Endothelial cell of umbilical vein (primary cell): ENCODE data around the gene GAD2. TPM values are rescaled to one million over a fixed set of nuclear protein-coding genes. Genes with fewer than 3 reads are reported as not detected.

Experiments used
- BruUV-seq: library from RNA; stranded (reverse); fragments of 400-500 nt; replicated peaks from 2 replicates; lab custom pipeline; 2021; lab: Mats Ljungman, UMichigan
- CTCF ChIA-PET: fragments of 300-600, 350-600 bp; sonication (Branson Sonifier 250); formaldehyde crosslinking; loops from one replicate; lab custom pipeline; 2021; ENCODE audit warnings: antibody characterized with exemption, inconsistent platforms; lab: Charles Lee
- POLR2A ChIA-PET: fragments of 300-600, 350-600 bp; sonication (Branson Sonifier 250); formaldehyde crosslinking; loops from one replicate; lab custom pipeline; 2021; ENCODE audit warnings: antibody characterized with exemption, inconsistent platforms; lab: Charles Lee
- DNase-seq: peaks from one replicate; pipeline ENCODE4 v3.0.0-alpha.2; 2011; ENCODE audit warnings: low read depth, low spot score
- FAIRE-seq: peaks from 2 replicates; lab custom pipeline; 2011; peaks lifted over from hg19 to GRCh38; lab: Jason Lieb, UNC
- H2AFZ ChIP-seq: 2 replicates; pipeline ENCODE4 v1.6.0; 2012; ENCODE audit warnings: low read depth, low read length, control low read depth, inconsistent platforms
- H3K27ac ChIP-seq: 2 replicates; pipeline ENCODE4 v1.5.1; 2011; ENCODE audit warnings: low read depth, mild to moderate bottlenecking, control low read depth, low read length, moderate library complexity; ENCODE audit not compliant: insufficient read depth
- H3K27me3 ChIP-seq, 2 experiments: 2 replicates each; pipeline versions ENCODE4 v1.6.0 to v1.6.1; 2011; ENCODE audit warnings: low read length in 2 of 2, mixed read lengths in 1 of 2; ENCODE audit not compliant: control insufficient read depth in 2 of 2, insufficient read depth in 2 of 2
- H3K36me3 ChIP-seq, 2 experiments: 2 replicates in 1 of 2; 3 replicates in 1 of 2; pipeline ENCODE4 v1.5.1; 2011; ENCODE audit warnings: low read length in 2 of 2, mild to moderate bottlenecking in 1 of 2, moderate library complexity in 1 of 2; ENCODE audit not compliant: control insufficient read depth in 2 of 2, insufficient read depth in 2 of 2; ENCODE audit errors: extremely low read depth in 1 of 2
- H3K4me1 ChIP-seq: 3 replicates; pipeline ENCODE4 v1.5.1; 2011; ENCODE audit warnings: mild to moderate bottlenecking, low read length; ENCODE audit not compliant: control insufficient read depth, insufficient read depth; ENCODE audit errors: extremely low read depth
- H3K4me2 ChIP-seq: 2 replicates; pipeline ENCODE4 v1.6.1; 2011; ENCODE audit warnings: low read length, control low read depth, mixed read lengths; ENCODE audit not compliant: insufficient read depth
- H3K4me3 ChIP-seq, 3 experiments: fragments of 200-600 bp in 1 of 3; sonication (generic), shearing (Covaris generic) in 1 of 3; replicated peaks in 1 of 3; 2 replicates each; pipeline ENCODE4 v1.5.1; 2011 to 2016; ENCODE audit warnings: control low read depth in 3 of 3, low read length in 3 of 3, mild to moderate bottlenecking in 2 of 3, inconsistent platforms in 1 of 3, low read depth in 1 of 3, moderate library complexity in 1 of 3; ENCODE audit not compliant: insufficient read depth in 1 of 3
- H3K79me2 ChIP-seq: 2 replicates; pipeline ENCODE4 v1.6.0; 2012; ENCODE audit warnings: low read length, inconsistent platforms; ENCODE audit not compliant: control insufficient read depth, insufficient read depth
- H3K9ac ChIP-seq: replicated peaks from 2 replicates; pipeline ENCODE3; 2011; ENCODE audit warnings: low read length, control low read depth; ENCODE audit not compliant: insufficient read depth; ENCODE audit errors: extremely low read depth
- H3K9me1 ChIP-seq: replicated peaks from 3 replicates; pipeline ENCODE4 v1.6.0; 2011; ENCODE audit warnings: mild to moderate bottlenecking, low read length; ENCODE audit not compliant: control insufficient read depth, insufficient read depth; ENCODE audit errors: extremely low read depth
- H3K9me3 ChIP-seq: replicated peaks from 2 replicates; pipeline ENCODE4 v1.5.1; 2012; ENCODE audit warnings: low read length, inconsistent platforms; ENCODE audit not compliant: control insufficient read depth, insufficient read depth
- H4K20me1 ChIP-seq: replicated peaks from 2 replicates; pipeline ENCODE3; 2011; ENCODE audit warnings: mild to moderate bottlenecking, low read length; ENCODE audit not compliant: control insufficient read depth, insufficient read depth; ENCODE audit errors: extremely low read depth
- CTCF ChIP-seq, 2 donors: IDR thresholded peaks; 1 replicate in 1 of 2; 2 replicates in 1 of 2; pipeline ENCODE4 v1.5.1; 2011; ENCODE audit warnings: low read length in 2 of 2, mild to moderate bottlenecking in 2 of 2, moderate library complexity in 2 of 2, control low read depth in 1 of 2, inconsistent platforms in 1 of 2, low read depth in 1 of 2; ENCODE audit not compliant: insufficient read depth in 1 of 2; ENCODE audit errors: extremely low read depth in 1 of 2
- EZH2 ChIP-seq: IDR thresholded peaks from 2 replicates; pipeline ENCODE4 v1.6.1; 2012; ENCODE audit warnings: borderline replicate concordance, low read depth, mild to moderate bottlenecking, moderate library complexity, low read length, inconsistent platforms; ENCODE audit not compliant: severe bottlenecking
- FOS ChIP-seq: IDR thresholded peaks from 2 replicates; pipeline ENCODE4 v1.6.1; 2011; ENCODE audit warnings: mild to moderate bottlenecking, low read length, moderate library complexity, borderline replicate concordance; ENCODE audit not compliant: insufficient read depth
- GATA2 ChIP-seq: IDR thresholded peaks from 2 replicates; pipeline ENCODE4 v1.7.0; 2011; ENCODE audit warnings: low read depth, mild to moderate bottlenecking, moderate library complexity, mixed read lengths, low read length; ENCODE audit not compliant: insufficient read length, insufficient read depth
- JUN ChIP-seq: IDR thresholded peaks from 2 replicates; pipeline ENCODE4 v1.6.1; 2011; ENCODE audit warnings: borderline replicate concordance, low read depth; ENCODE audit not compliant: insufficient read length, insufficient read depth
- MAX ChIP-seq: IDR thresholded peaks from 2 replicates; pipeline ENCODE4 v1.6.1; 2011; ENCODE audit not compliant: insufficient read depth, insufficient read length
- MYC ChIP-seq: IDR thresholded peaks from one replicate; pipeline ENCODE4 v1.6.1; 2011; ENCODE audit warnings: mild to moderate bottlenecking, low read depth, low read length
- POLR2A ChIP-seq: IDR thresholded peaks from 2 replicates; pipeline ENCODE4 v1.6.1; 2012; ENCODE audit warnings: low read depth, mild to moderate bottlenecking, control low read depth, low read length
- POLR2AphosphoS5 ChIP-seq: IDR thresholded peaks from 2 replicates; pipeline ENCODE4 v1.6.1; 2012; ENCODE audit warnings: low read depth, mild to moderate bottlenecking, control low read depth, low read length, moderate library complexity; ENCODE audit not compliant: insufficient read depth
- dilution Hi-C: fragments of 300-500 bp; cut with MboI; formaldehyde crosslinking; loops from one replicate; pipeline ENCODE4 v1.15.0; 2019; ENCODE audit warnings: low sequenced_read_pairs; ENCODE audit not compliant: extremely low pct_ligation_motif_present
- intact Hi-C: fragments of 100-400 bp; cut with micrococcal nuclease; formaldehyde crosslinking; loops from one replicate; pipeline ENCODE4 v1.10.0; 2022
- polyA plus RNA-seq, 4 experiments: library from polyadenylated mRNA; depleted of rRNA in 3 of 4; stranded (reverse) in 3 of 4; unstranded in 1 of 4; fragments of >200 nt; gene quantifications; 2 replicates each; pipeline versions ENCODE4 v1.2.1 to v1.2.3, GENCODE V29; 2011 to 2012; ENCODE audit warnings: missing spikeins in 1 of 4
- total RNA-seq: library from RNA; stranded (reverse); gene quantifications from 2 replicates; pipeline ENCODE4 v1.2.3, GENCODE V29; 2021

The GAD2 gene
- total and polyA plus RNA-seq, 2 donors (not counting 3 experiments of a cell fraction or from before 2014, with no cell fraction given) = not detected

GRCh38 chr10:26213157-26213800 lies 3.3 kb upstream of the GAD2 start:
- no peaks in the 10 kb centered on the region for H3K36me3 ChIP-seq
- CTCF ChIA-PET = no interaction called here
- no peak for DNase-seq
- FAIRE-seq = no peak
- no peaks in the 10 kb centered on the region for H4K20me1 ChIP-seq
- dilution Hi-C loops (no loop called here), intact Hi-C loops (no loop called here)
- H3K9me1 ChIP-seq = no peaks in the 10 kb centered on the region
- H3K9me3 ChIP-seq = no peaks in the 10 kb centered on the region
- TF ChIP-seq CTCF (IDR thresholded peaks at IDR 0.05; ENCODE audit: extremely low read depth in 1 of 2, insufficient read depth in 1 of 2, low read depth in 1 of 2, low read length in 2 of 2) (no peak), JUN (no peak), POLR2A (no peak), GATA2 (no peak)
- no peak overlapping the region for H3K4me3 ChIP-seq
- H3K4me2 ChIP-seq = no peak overlapping the region
- no peak overlapping the region for H2AFZ ChIP-seq
- H3K79me2 ChIP-seq = no peaks in the 10 kb centered on the region
- POLR2A ChIA-PET = no interaction called here
- no peak overlapping the region for H3K27ac ChIP-seq
- no TSS peak for BruUV-seq
- H3K4me1 ChIP-seq = no peaks in the 10 kb centered on the region
- peaks cover 25 to 42% of the 10 kb centered on the region in 2 experiments for H3K27me3 ChIP-seq
- no peak overlapping the region for H3K9ac ChIP-seq

- TF ChIP-seq MAX (no peak), MYC (no peak), JUN (no peak), EZH2 (no peak), FOS (no peak), CTCF (IDR thresholded peaks at IDR 0.05; ENCODE audit: extremely low read depth in 1 of 2, insufficient read depth in 1 of 2, low read depth in 1 of 2, low read length in 2 of 2) (no peak), POLR2AphosphoS5 (no peak), POLR2A (no peak), GATA2 (no peak)
- Histone ChIP-seq H2AFZ (no peak overlapping the region), H3K9me3 (no peaks in the 10 kb centered on the region), H3K9ac (no peak overlapping the region), H3K4me2 (no peak overlapping the region), H3K27ac (no peak overlapping the region), H3K27me3 (peaks cover 27 to 49% of the 10 kb centered on the region in 2 experiments), H3K9me1 (no peaks in the 10 kb centered on the region), H4K20me1 (no peaks in the 10 kb centered on the region), H3K4me1 (no peaks in the 10 kb centered on the region), H3K79me2 (no peaks in the 10 kb centered on the region), H3K36me3 (no peaks in the 10 kb centered on the region), H3K4me3 (no peak overlapping the region)
- BruUV-seq = no TSS peak
- POLR2A ChIA-PET = no interaction called here
- dilution Hi-C loops (no loop called here), intact Hi-C loops (no loop called here)
- no peak for DNase-seq
- no peak for FAIRE-seq
- CTCF ChIA-PET = no interaction called here
These were observed 2.6 kb upstream of the GAD2 start for GRCh38 chr10:26214004-26214403.
